ENCODE measurements around the gene KIAA0513.

KIAA0513 gene

GRCh38 chr16:85123891-85124635 lies 96.5 kb downstream of the KIAA0513 start:
- intact Hi-C loops (cut with DNase I), result no loop called here
- peak in 7 of 10 donors; percentile 22 to 88 (median 48) for DNase-seq

- intact Hi-C loops (cut with DNase I), result no loop called here
- no peak for DNase-seq
Measured at GRCh38 chr16:85124636-85125346, 97.2 kb downstream of the KIAA0513 start.

- intact Hi-C loops (cut with DNase I), result no loop called here
- no peak for DNase-seq
Measured at GRCh38 chr16:85125570-85126393, 98.2 kb downstream of the KIAA0513 start.

GRCh38 chr16:85126394-85126704 lies 98.8 kb downstream of the KIAA0513 start:
- intact Hi-C loops (cut with DNase I), result no loop called here

GRCh38 chr16:85126705-85127378 lies 99.2 kb downstream of the KIAA0513 start:
- peak in 3 of 10 donors; percentile 26 to 81 (median 40) for DNase-seq
- intact Hi-C loops (cut with DNase I), result no loop called here

More at GRCh38 chr16:85126394-85126704, 98.8 kb downstream of the KIAA0513 start:
- DNase-seq, result no peak

GRCh38 chr16:85127379-85127723 lies 99.8 kb downstream of the KIAA0513 start:
- intact Hi-C loops (cut with DNase I), result no loop called here
- no peak for DNase-seq

- no peak for DNase-seq
- intact Hi-C loops (cut with DNase I), result no loop called here
Measured at GRCh38 chr16:85128079-85128837, 100.7 kb downstream of the KIAA0513 start.

- intact Hi-C loops (cut with DNase I), result no loop called here
- DNase-seq, result peak in 1 of 10 donors; percentile 72
Measured at GRCh38 chr16:85129876-85130704, 102.5 kb downstream of the KIAA0513 start.

- intact Hi-C loops (cut with DNase I), result no loop called here
- no peak for DNase-seq
Measured at GRCh38 chr16:85130705-85131028, 103.1 kb downstream of the KIAA0513 start.

GRCh38 chr16:85132456-85133289 lies 105.1 kb downstream of the KIAA0513 start:
- no peak for DNase-seq

GRCh38 chr16:85133290-85133599 lies 105.7 kb downstream of the KIAA0513 start:
- DNase-seq, result no peak
- intact Hi-C loops (cut with DNase I), result no loop called here

More at GRCh38 chr16:85132456-85133289, 105.1 kb downstream of the KIAA0513 start:
- intact Hi-C loops (cut with DNase I), result no loop called here

- DNase-seq, result no peak
- intact Hi-C loops (cut with DNase I), result no loop called here
Measured at GRCh38 chr16:85134076-85134788, 106.6 kb downstream of the KIAA0513 start.

GRCh38 chr16:85134789-85135142 lies 107.2 kb downstream of the KIAA0513 start:
- intact Hi-C loops (cut with DNase I), result no loop called here

GRCh38 chr16:85136213-85136701 lies 108.7 kb downstream of the KIAA0513 start:
- intact Hi-C loops (cut with DNase I), result no loop called here
- DNase-seq, result peak in 1 of 10 donors; percentile 21

More at GRCh38 chr16:85134789-85135142, 107.2 kb downstream of the KIAA0513 start:
- DNase-seq, result no peak

GRCh38 chr16:85136702-85137322 lies 109.2 kb downstream of the KIAA0513 start:
- no peak for DNase-seq
- intact Hi-C loops (cut with DNase I), result no loop called here

GRCh38 chr16:85137323-85138072 lies 109.9 kb downstream of the KIAA0513 start:
- intact Hi-C loops (cut with DNase I), result no loop called here
- peak; percentile 78 to 98 (median 87) for DNase-seq

All from posterior cingulate gyrus (tissue), 11 donors.